Calu3 (cell line): Measurements from ENCODE around the gene HECTD1. TPM values are rescaled to one million over a fixed set of nuclear protein-coding genes. Genes with fewer than 3 reads are reported as not detected.

ENCODE experiments used
- BruUV-seq: library from RNA; stranded (reverse); fragments of 400-500 nt; replicated peaks from 2 replicates; lab custom pipeline; 2021; lab: Mats Ljungman, UMichigan
- CTCF ChIA-PET: fragments of 300-600 bp; sonication (Branson Sonifier 250); formaldehyde crosslinking; loops from one replicate; lab custom pipeline; 2022; ENCODE audit warnings: antibody characterized with exemption; lab: Charles Lee
- DNase-seq: peaks from one replicate; pipeline ENCODE4 v3.0.0; 2022
- H3K27ac Mint-ChIP-seq: one replicate; pipeline ENCODE4 v1.8.0; 2022; ENCODE audit warnings: mixed read lengths; ENCODE audit not compliant: unreplicated experiment
- H3K27me3 Mint-ChIP-seq: one replicate; pipeline ENCODE4 v1.8.0; 2022; ENCODE audit warnings: mixed read lengths; ENCODE audit not compliant: unreplicated experiment
- H3K36me3 Mint-ChIP-seq: one replicate; pipeline ENCODE4 v1.8.0; 2022; ENCODE audit warnings: mild to moderate bottlenecking, moderate library complexity, mixed read lengths; ENCODE audit not compliant: insufficient read depth, unreplicated experiment
- H3K4me1 Mint-ChIP-seq: one replicate; pipeline ENCODE4 v1.8.0; 2022; ENCODE audit warnings: mild to moderate bottlenecking, low read depth, mixed read lengths; ENCODE audit not compliant: unreplicated experiment
- H3K4me3 Mint-ChIP-seq: one replicate; pipeline ENCODE4 v1.8.0; 2022; ENCODE audit warnings: mild to moderate bottlenecking, low read depth, moderate library complexity, mixed read lengths; ENCODE audit not compliant: unreplicated experiment
- H3K9me3 Mint-ChIP-seq: one replicate; pipeline ENCODE4 v1.8.0; 2022; ENCODE audit warnings: low read depth, mixed read lengths; ENCODE audit not compliant: unreplicated experiment
- CTCF ChIP-seq: fragments of 200-600 bp; IDR thresholded peaks from one replicate; pipeline ENCODE4 v1.8.0; 2022; ENCODE audit warnings: antibody characterized with exemption; ENCODE audit not compliant: unreplicated experiment
- intact Hi-C: fragments of 100-400 bp; cut with micrococcal nuclease; formaldehyde crosslinking; loops from one replicate; pipeline ENCODE4 v1.10.0; 2022; ENCODE audit not compliant: unreplicated experiment
- total RNA-seq: library from RNA; stranded (reverse); gene quantifications from 2 replicates; pipeline ENCODE4 v1.2.3, GENCODE V29; 2022

Gene HECTD1
- total RNA-seq, 1 experiment from 2014 or later = 98.6 TPM

DNA sequence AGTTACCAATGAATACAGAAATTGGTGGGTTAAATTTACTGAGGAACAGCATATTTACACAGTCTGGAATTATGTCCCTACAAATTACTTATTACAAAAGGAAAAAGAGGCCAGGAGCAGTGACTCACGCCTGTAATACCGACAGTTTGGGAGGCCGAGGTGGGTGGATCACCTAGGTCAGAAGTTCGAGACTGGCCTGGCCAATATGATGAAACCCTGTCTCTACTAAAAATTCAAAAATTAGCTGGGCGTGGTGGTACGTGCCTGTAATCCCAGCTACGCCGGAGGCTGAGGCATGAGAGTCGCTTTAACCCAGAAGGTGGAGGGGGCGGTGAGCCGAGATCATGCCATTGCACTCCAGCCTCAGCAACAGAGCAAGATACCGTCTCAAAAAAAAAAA is 52.6 kb downstream of the HECTD1 start:
- no TSS peak for BruUV-seq
- Mint-ChIP-seq H3K27ac (no peak overlapping the region), H3K4me1 (peaks cover 8% of the 10 kb centered on the region), H3K9me3 (no peaks in the 10 kb centered on the region), H3K4me3 (no peak overlapping the region), H3K36me3 (peaks cover 43% of the 10 kb centered on the region), H3K27me3 (no peaks in the 10 kb centered on the region)
- CTCF ChIA-PET = no interaction called here
- peak; percentile 3 for DNase-seq
- intact Hi-C loops = no loop called here
- TF ChIP-seq CTCF = no peak

DNA sequence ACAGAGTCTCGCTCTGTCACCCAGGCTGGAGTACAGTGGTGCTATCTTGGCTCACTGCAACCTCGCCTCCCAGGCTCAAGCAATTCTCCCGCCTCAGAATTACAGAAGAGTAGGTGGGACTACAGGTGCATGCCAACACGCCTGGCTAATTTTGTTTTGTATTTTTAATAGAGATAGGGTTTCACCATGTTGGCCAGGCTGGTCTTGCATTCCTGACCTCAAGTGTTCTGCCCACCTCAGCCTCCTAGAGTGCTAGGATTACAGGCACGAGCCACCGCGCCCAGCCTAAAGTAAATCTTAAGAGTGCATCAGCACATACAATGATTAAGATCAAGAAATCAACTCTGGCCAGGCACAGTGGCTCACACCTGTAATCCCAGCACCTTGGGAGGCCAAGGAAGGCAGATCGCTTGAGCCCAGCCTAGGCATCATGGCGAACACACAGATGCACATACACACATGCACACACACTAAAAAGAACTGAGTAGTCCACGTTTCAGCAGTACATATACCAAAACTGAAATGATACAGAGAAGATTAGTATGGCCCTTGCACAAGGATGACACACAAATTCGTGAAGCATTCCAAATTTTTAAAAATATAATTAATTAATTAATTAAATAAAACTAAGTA is 65.0 kb downstream of the HECTD1 start:
- intact Hi-C loops = loop anchor here (10.0 kb wide), 1 partner anchor 212 kb away; no protein-coding TSS in a partner anchor
- no TSS peak for BruUV-seq
- CTCF ChIA-PET = no interaction called here
- no peak overlapping the region for H3K4me3 Mint-ChIP-seq
- H3K27ac Mint-ChIP-seq = no peak overlapping the region
- H3K9me3 Mint-ChIP-seq = no peaks in the 10 kb centered on the region
- H3K36me3 Mint-ChIP-seq = peaks cover 23% of the 10 kb centered on the region
- no peak for TF ChIP-seq CTCF
- no peaks in the 10 kb centered on the region for H3K4me1 Mint-ChIP-seq
- no peak for DNase-seq
- no peaks in the 10 kb centered on the region for H3K27me3 Mint-ChIP-seq

- CTCF ChIA-PET = no interaction called here
- intact Hi-C loops = no loop called here
These were observed 68.2 kb downstream of the HECTD1 start for GRCh38 chr14:31139301-31139847.

DNA sequence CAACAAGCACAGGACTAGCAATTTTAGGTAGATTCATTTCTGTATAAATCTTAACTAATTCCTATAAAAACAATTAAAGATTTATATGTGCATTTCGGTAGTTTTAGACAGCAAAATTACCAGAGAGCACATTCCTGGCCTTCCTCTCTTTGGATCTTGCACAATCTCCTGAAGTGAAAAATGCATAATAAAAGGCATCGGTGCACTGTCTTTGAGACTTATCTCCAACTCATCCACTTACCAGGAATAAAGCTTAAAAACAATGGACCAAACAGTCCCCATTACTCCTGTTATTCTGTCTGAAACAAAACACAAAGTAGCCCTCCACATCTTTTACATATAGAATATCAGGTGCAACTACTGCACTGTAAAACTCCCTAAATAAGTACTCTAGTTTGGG is 69.3 kb downstream of the HECTD1 start:
- DNase-seq = no peak
- H3K4me1 Mint-ChIP-seq = no peaks in the 10 kb centered on the region
- CTCF ChIA-PET = no interaction called here
- no peaks in the 10 kb centered on the region for H3K9me3 Mint-ChIP-seq
- H3K27me3 Mint-ChIP-seq = no peaks in the 10 kb centered on the region
- intact Hi-C loops = no loop called here
- no peak overlapping the region for H3K4me3 Mint-ChIP-seq
- BruUV-seq = no TSS peak
- H3K27ac Mint-ChIP-seq = no peak overlapping the region
- H3K36me3 Mint-ChIP-seq = peaks cover 15% of the 10 kb centered on the region
- TF ChIP-seq CTCF = no peak

More at GRCh38 chr14:31139301-31139847, 68.2 kb downstream of the HECTD1 start:
- no peaks in the 10 kb centered on the region for H3K9me3 Mint-ChIP-seq
- TF ChIP-seq CTCF = no peak
- no peak overlapping the region for H3K4me3 Mint-ChIP-seq
- H3K27me3 Mint-ChIP-seq = no peaks in the 10 kb centered on the region
- DNase-seq = no peak
- peaks cover 14% of the 10 kb centered on the region for H3K36me3 Mint-ChIP-seq
- H3K27ac Mint-ChIP-seq = no peak overlapping the region
- no peaks in the 10 kb centered on the region for H3K4me1 Mint-ChIP-seq
- BruUV-seq = no TSS peak
